ENCODE data around the gene DENND1C. TPM values are rescaled to one million over a fixed set of nuclear protein-coding genes. Genes with fewer than 3 reads are reported as not detected.

The DENND1C gene
- total and polyA plus RNA-seq, 9 of the 15 experiments (the other 6 are each of a cell fraction or from before 2014, with no cell fraction given): 0.03 to 1.2 (median 0.32) TPM; not detected in 1

- TF ChIP-seq ZNF253 (CRISPR knock-in tag; conservative IDR thresholded peaks at IDR 0.05) (no peak), POLR2G (IDR thresholded peaks at IDR 0.05; ENCODE audit: low read depth, low read length) (peak; percentile 72), MTA2 (IDR thresholded peaks at IDR 0.05; ENCODE audit: low read depth) (no peak), PCBP1 (IDR thresholded peaks at IDR 0.05; ENCODE audit: low read depth, low read length, poor library complexity, severe bottlenecking) (no peak), RBM34 (IDR thresholded peaks at IDR 0.05; ENCODE audit: borderline replicate concordance, insufficient read depth, low read length) (no peak), ZBTB33 (CRISPR knock-in tag; IDR thresholded peaks at IDR 0.05) (peak; percentile 89), TRIM24 (IDR thresholded peaks at IDR 0.05) (peak in 1 of 2 experiments; percentile 47; a peak in 1 of 4 replicates), CTCF (IDR thresholded peaks at IDR 0.05 in 2 of 3, conservative IDR thresholded peaks at IDR 0.05 in 1 of 3; ENCODE audit: insufficient read depth in 2 of 3, low read depth in 1 of 3, low read length in 3 of 3) (peak in 1 of 3 experiments; percentile 6; a peak in 1 of 6 replicates), ZKSCAN1 (IDR thresholded peaks at IDR 0.05; ENCODE audit: low read depth, low read length) (no peak), SP2 (IDR thresholded peaks at IDR 0.05; ENCODE audit: extremely low read depth, low read depth, low read length, poor library complexity, severe bottlenecking) (peak; percentile 92), TOE1 (IDR thresholded peaks at IDR 0.05; ENCODE audit: borderline replicate concordance) (peak; percentile 96), TOE1 (CRISPR knock-in tag; IDR thresholded peaks at IDR 0.05; ENCODE audit: borderline replicate concordance, low read depth) (0 out of 2 replicates have a peak, but pooled peaks have one; percentile 67), NFXL1 (CRISPR knock-in tag; IDR thresholded peaks at IDR 0.05) (no peak), JUN (IDR thresholded peaks at IDR 0.05; ENCODE audit: borderline replicate concordance, low read depth, low read length) (peak; percentile 36; the same call in 1 of the 2 replicates), JUN (CRISPR knock-in tag; IDR thresholded peaks at IDR 0.05; ENCODE audit: borderline replicate concordance) (peak; percentile 94), TFE3 (CRISPR knock-in tag; IDR thresholded peaks at IDR 0.05) (peak; percentile 93), PHF21A (IDR thresholded peaks at IDR 0.05; ENCODE audit: borderline replicate concordance, low read depth) (no peak; the same call in 1 of the 2 replicates), CEBPG (CRISPR knock-in tag; IDR thresholded peaks at IDR 0.05) (peak; percentile 55; the same call in 1 of the 2 replicates), CEBPG (tag; conservative IDR thresholded peaks at IDR 0.05 in 1 of 2, IDR thresholded peaks at IDR 0.05 in 1 of 2) (no peak), PRMT5 (CRISPR knock-in tag; IDR thresholded peaks at IDR 0.05) (0 out of 2 replicates have a peak, but pooled peaks have one; percentile 44), ZNF778 (CRISPR knock-in tag; IDR thresholded peaks at IDR 0.05) (no peak)
Measured at GRCh38 chr19:6424939-6425731, 56.5 kb downstream of the DENND1C start (continued).

All from K562 (cell line).